Cardiac fibroblast (primary cell): Measurements from ENCODE around the gene CYP46A1.
"Not testable (repeated sequence)": the region's sequence is repeated elsewhere in the genome, so short reads cannot be mapped to it uniquely, and the experiment has no call there.

Experiments used
- DNase-seq, 2 donors: peaks; one replicate each; pipeline versions ENCODE4 v3.0.0 to v3.0.0-alpha.2; 2010; ENCODE audit warnings: low read depth in 2 of 2
- H3K4me3 ChIP-seq, 2 donors: replicated peaks in 1 of 2; 1 replicate in 1 of 2; 2 replicates in 1 of 2; pipeline ENCODE4 v1.5.1; 2011; ENCODE audit warnings: low read depth in 2 of 2, low read length in 2 of 2, mild to moderate bottlenecking in 2 of 2, moderate library complexity in 1 of 2
- CTCF ChIP-seq: IDR thresholded peaks from one replicate; pipeline ENCODE4 v1.5.1; 2011; ENCODE audit warnings: low read depth, mild to moderate bottlenecking, low read length, inconsistent platforms

Gene CYP46A1

GRCh38 chr14:99683619-99684409, at the start of gene CYP46A1:
Gene CYP46A1 (plus strand): TSS chr14:99684298. CDS start chr14:99684418, 120 bp downstream.
- peak within 1 kb of the TSS; percentile 67 to 81 for H3K4me3 ChIP-seq
- peak; percentile 99 to 100 for DNase-seq
- TF ChIP-seq CTCF: no peak

- TF ChIP-seq CTCF: no peak
- no peak overlapping the region for H3K4me3 ChIP-seq
- no peak for DNase-seq
Measured at GRCh38 chr14:99634443-99634842, 49.7 kb upstream of the CYP46A1 start.

GRCh38 chr14:99635116-99635515, 49.0 kb upstream of the CYP46A1 start:
- no peak for DNase-seq
- TF ChIP-seq CTCF: no peak
- H3K4me3 ChIP-seq: no peak overlapping the region

GRCh38 chr14:99636487-99636886, 47.6 kb upstream of the CYP46A1 start:
- DNase-seq: no peak
- no peak for TF ChIP-seq CTCF
- no peak overlapping the region for H3K4me3 ChIP-seq

- TF ChIP-seq CTCF: no peak
- DNase-seq: no peak
- H3K4me3 ChIP-seq: no peak overlapping the region
Measured at GRCh38 chr14:99637624-99638023, 46.5 kb upstream of the CYP46A1 start.

GRCh38 chr14:99642771-99643170, 41.3 kb upstream of the CYP46A1 start:
- not testable (repeated sequence) for H3K4me3 ChIP-seq, DNase-seq

- no peak for DNase-seq
- no peak for TF ChIP-seq CTCF
- H3K4me3 ChIP-seq: no peak overlapping the region
Measured at GRCh38 chr14:99643343-99643742, 40.8 kb upstream of the CYP46A1 start.
